Stimulated activated CD8-positive, alpha-beta memory T cell treated with anti-CD3 and anti-CD28 coated beads, Interleukin-4, amount 100 ng/mL, for 1 hour (primary cell): ENCODE data around the gene SPDYE4.

Experiments
- DNase-seq, 2 donors: peaks; one replicate each; pipeline ENCODE4 v3.0.0-alpha.2; 2020; ENCODE audit warnings: low read depth in 2 of 2, low spot score in 1 of 2

Gene SPDYE4

DNA sequence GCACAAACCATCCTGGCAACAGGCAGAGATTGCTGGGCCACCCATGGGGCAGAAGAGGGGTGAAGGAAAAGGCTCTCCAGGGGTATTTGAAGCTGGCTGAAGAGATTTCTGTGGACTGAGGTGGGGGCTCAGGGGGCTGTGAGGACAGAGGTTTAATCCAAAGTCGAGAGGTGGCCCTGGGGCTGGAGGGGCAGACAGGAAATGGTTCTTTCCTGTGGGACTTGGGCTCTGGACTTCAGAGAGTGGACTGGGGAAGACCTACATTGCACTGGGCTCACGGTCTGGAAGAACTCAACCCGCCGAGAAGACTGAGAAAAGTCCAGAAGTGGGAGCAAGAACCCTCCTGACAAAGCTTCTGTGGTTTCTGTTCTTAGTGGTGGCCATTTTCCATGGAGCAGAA lies 16.6 kb downstream of the SPDYE4 start:
- no peak for DNase-seq

GRCh38 chr17:8741366-8741765 lies 17.0 kb downstream of the SPDYE4 start:
- DNase-seq = no peak

DNA sequence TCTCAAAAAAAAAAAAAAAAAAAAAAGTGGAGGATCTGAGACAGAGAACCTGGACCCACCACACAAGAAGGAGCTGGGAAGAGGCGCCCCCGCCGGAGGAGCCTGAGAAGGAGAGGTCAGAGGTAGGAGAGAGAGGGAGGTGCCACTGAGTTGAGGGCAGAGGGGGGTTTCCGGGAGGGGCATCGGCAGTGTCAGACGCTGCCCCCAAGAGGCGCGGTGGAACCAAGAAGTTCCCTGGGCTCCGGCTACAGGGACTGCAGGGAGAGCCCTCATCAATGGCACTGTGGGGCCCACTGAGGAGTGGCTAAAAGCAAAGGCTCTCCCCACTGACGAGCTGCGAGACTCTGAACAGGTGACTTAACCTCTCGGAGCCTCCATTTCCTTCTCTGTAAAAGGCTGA lies 17.9 kb downstream of the SPDYE4 start:
- DNase-seq = peak in 1 of 2 donors; percentile 21

- DNase-seq = no peak
These were observed 19.2 kb downstream of the SPDYE4 start for GRCh38 chr17:8739097-8739496.

GRCh38 chr17:8736796-8737195 lies 21.6 kb downstream of the SPDYE4 start:
- DNase-seq = no peak

DNA sequence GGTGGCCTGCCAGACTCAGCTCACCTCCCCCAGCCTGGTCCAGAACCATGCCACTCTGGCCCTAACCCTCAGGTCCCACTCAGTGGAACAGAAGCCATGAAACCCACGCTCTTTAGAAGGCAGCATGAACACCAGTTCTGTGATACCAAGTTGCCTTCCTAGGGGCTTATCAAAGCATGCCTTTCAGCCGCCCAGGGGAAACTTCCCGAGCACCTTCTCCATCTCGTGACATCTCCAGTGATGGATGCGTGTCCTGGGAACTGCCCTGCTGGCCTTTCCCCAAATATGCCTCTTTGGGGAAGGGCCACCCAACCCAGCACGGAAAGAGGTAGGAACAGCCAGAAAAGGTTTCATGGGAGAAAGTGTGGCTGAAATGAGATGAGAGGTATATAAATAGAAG lies 22.0 kb downstream of the SPDYE4 start:
- DNase-seq = no peak

- no peak for DNase-seq
These were observed 22.9 kb downstream of the SPDYE4 start for GRCh38 chr17:8735336-8735939.

- DNase-seq = no peak
These were observed 23.5 kb downstream of the SPDYE4 start for GRCh38 chr17:8734876-8735275.

DNA sequence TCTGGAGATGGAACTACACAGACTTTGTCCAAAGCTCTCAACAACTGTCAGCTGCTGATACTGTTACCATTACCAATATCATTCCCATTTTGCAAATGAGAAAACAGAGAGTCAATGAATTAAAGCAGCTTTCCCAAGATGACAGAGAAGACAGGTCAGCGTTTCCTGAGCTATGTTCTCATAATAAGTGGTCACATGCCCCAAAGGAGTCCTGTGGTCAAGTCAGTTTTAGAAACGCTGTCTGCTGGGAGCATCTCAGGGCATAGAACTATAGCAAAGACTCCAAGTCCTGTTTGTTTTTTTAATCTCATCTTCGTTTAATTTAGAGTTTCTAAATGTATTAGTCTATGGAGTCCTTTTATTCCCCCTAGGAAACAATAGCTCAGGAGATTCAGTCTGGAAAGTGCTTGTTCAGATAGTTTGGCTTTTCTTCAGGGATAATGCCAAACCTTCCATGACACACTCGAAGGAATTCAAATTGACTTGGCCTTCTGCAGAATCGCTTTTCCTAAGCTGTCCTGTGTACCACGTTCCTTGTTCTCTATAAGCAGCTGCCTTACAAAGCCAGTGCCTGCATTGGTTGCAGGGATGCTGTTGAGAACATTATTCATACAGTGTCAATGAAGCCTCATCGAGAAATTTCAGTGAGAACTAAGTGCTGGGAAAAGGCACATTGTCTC lies 25.8 kb downstream of the SPDYE4 start:
- DNase-seq = no peak

DNA sequence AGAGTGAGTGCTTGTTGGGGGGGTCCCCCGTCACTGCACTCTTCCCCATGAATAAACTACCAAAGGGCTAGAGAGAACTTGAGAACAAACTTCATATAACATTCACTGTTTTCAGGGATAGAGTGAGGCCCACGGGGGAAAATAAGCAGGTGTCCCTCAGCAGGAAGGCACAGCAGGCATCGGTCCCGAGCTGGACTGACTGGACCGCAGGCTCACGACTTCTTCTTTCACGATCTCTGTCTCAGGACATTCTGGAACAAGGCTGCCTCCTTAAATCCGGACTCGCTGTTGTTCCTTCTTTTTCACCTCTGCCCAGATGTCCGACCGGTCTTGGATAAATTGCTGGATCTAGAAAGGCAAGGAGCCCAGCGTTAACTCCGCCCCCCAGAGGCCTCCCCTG lies 28.5 kb downstream of the SPDYE4 start:
- no peak for DNase-seq

GRCh38 chr17:8729421-8729820 lies 28.9 kb downstream of the SPDYE4 start:
- DNase-seq = no peak

DNA sequence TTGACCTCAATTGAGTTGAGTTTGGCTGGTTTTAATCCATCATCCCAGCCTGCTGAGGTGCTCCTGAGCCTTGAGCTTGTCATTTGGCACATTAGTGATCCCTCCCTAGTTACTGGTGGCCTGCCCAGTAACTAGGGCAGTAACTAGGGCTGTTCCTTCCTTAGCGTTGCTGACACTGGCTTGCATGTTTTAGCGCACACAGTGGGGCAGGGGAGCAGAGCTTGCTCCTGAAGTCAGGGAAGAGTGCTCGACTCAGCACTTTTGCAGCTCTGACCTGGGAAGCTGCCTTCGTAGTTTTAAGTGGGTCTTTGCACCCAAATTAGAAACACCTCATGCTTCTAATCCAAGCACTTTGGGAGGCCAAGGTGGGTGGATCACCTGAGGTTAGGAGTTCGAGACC lies 29.4 kb downstream of the SPDYE4 start:
- DNase-seq = no peak

- DNase-seq = no peak
These were observed 30.0 kb downstream of the SPDYE4 start for GRCh38 chr17:8728251-8728938.

GRCh38 chr17:8726941-8727555 lies 31.3 kb downstream of the SPDYE4 start:
- DNase-seq = no peak

DNA sequence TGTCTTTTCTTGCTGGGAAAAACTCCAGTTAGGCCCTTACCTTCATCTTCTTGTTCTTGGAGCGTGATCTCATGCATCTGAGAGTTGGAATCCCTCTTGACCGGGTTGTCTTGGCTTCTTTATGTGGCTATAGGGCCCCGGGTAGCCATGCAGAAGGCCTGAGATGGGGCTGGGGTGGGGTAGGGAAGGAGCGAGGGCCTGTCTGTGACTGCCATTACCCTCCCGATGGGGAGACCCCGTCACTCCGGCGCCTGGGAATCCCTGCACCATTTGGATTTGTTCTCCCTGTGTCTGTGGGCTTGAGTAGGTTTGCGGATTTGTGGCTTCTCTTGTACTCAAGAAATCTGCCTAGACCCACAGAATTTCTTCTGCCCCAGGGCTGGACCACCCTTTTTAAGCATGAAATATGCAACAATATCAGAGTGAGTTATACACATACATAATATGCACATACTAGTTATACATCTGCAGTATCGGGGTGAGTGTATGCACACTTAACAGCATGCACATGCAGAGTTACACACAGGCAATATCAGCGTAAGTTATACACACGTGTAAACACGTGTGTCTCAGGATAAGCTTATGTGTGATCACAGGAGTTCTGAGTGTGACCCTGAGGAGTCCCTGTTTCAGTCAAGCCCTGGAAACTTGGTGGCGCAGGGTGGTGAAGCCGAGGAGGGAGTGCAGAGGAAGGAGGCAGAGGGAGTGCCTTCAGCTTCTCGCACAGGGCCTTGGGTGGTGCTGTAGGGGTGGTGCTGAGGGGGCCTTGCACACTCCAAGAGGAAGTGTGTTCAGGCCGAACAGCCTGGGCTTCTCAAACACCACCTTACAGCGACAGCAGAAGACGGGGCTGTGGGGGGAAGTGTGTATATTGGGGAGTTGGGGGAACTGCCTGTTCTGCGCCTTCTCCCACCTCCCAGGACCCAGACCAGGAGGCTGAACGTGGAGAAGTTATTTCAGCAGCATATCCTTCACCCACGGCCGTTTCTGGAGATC lies 32.2 kb downstream of the SPDYE4 start:
- no peak for DNase-seq

DNA sequence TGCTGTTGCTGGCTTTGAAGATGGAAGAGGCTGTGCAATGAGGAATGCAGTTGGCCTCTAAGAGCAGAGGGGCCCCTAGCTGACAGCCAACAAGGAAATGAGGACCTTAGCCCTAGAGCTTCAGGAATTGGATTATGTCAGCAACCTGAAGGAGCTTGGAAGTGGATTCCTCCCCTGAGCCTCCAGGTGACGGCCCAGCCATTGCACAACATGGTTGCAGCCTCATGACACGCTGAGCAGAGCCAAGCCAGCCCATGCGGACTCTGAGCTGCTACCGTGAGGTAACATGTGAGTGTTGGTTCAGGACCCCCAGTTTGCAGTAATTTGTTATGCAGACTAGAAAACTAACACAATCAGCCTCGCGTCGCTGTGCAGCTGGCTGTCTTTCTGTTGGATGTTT lies 33.9 kb downstream of the SPDYE4 start:
- DNase-seq = no peak

- DNase-seq = no peak
These were observed 37.8 kb downstream of the SPDYE4 start for GRCh38 chr17:8720596-8720995.

DNA sequence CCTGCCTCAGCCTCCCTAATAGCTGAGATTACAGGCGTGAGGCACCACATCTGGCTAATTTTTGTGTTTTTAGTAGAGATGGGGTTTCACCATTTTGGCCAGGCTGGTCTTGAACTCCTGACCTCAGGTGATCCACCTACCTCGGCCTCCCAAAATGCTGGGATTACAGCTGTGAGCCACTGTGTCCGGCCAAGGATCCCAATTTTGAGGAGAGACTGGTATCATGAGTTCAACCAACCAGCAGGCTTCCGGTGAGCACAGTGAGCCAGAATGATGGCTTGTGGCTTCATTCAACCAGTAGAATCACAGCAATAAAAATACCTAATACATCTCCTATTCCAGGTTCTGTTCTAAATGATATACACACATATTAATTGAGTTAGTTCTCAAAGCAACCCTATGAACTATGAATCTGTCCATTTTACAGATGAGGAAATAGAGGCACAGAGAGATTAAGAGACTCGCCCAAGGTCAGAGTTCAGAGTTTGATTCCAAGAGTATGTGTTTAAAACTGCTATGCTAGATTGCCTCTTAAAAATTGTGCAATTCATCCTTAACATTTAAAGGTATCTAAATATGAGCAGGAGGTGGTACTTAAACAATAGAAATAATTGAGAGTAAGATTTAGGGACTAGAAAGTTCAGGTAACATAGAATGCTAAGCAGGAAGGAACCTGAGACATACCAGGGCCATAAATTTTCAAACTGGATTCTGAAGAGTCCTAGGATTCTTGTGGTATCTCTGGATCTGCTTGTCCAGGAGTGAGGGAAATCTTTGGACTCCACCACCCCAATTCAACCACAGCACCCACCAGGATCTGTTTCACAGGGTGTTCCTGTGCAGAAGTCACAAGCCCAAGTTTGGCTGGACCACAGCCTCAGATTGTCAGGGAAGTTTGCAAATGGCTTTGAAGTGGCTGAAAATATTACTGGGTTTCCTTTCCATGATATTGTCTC lies 38.8 kb downstream of the SPDYE4 start:
- DNase-seq = no peak

DNA sequence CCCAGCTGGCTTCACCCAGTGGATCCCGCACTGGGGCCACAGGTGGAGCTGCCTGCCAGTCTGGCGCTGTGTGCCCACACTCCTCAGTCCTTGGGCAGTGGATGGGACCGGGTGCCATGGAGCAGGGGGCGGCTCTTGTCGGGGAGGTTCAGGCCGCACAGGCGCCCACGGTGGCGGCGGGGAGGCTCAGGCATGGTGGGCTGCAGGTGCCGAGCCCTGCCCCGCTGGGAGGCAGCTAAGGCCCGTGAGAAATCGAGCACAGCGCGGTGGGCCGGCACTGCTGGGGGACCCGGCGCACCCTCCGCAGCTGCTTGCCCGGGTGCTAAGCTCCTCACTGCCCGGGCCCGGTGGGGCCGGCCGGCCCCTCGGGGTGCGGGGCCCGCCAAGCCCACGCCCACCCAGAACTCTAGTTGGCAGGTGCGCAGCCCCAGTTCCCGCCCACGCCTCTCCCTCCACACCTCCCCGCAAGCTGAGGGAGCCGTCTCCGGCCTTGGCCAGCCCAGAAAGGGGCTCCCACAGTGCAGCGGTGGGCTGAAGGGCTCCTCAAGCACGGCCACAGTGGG lies 40.3 kb downstream of the SPDYE4 start:
- DNase-seq = no peak
